K562 (cell line): ENCODE data around the gene KDELR3. TPM values are rescaled to one million over a fixed set of nuclear protein-coding genes. Genes with fewer than 3 reads are reported as not detected.

ENCODE experiments used
- BACH1 ChIP-seq: fragments of 200-800 bp; sonication (Bioruptor generic); IDR thresholded peaks from 2 replicates; pipeline ENCODE4 v1.6.1; 2016; ENCODE audit warnings: missing genetic modification characterization, missing compliant biosample characterization
- BMI1 ChIP-seq: fragments of 150-350 bp; IDR thresholded peaks from 2 replicates; pipeline ENCODE4 v1.6.1; 2014; ENCODE audit warnings: low read length
- CEBPB ChIP-seq: fragments of 450-650 bp; IDR thresholded peaks from 2 replicates; pipeline ENCODE4 v1.6.1; 2016; ENCODE audit warnings: missing genetic modification characterization, missing compliant biosample characterization
- CHD1 ChIP-seq: fragments of 200-600 bp; sonication (generic); IDR thresholded peaks from one replicate; pipeline ENCODE4 v1.6.1; 2012; ENCODE audit warnings: mild to moderate bottlenecking, moderate library complexity, low read length, inconsistent platforms
- CSDE1 ChIP-seq, 2 experiments: fragments of 450-650 bp; IDR thresholded peaks; 2 replicates each; pipeline ENCODE4 v1.6.1; 2016; ENCODE audit warnings: mild to moderate bottlenecking in 1 of 2
- GABPB2 ChIP-seq: fragments of 250-450 bp; sonication (Bioruptor Pico); conservative IDR thresholded peaks from 2 replicates; pipeline ENCODE4 v1.5.1; 2021; ENCODE audit warnings: mild to moderate bottlenecking
- GMEB1 ChIP-seq: fragments of 250-450 bp; sonication (Bioruptor Pico); IDR thresholded peaks from 2 replicates; pipeline ENCODE4 v1.4.0; 2020; ENCODE audit warnings: mild to moderate bottlenecking
- HOXB6 ChIP-seq: fragments of 250-450 bp; sonication (Bioruptor Pico); IDR thresholded peaks from 2 replicates; pipeline ENCODE4 v1.5.1; 2022; ENCODE audit warnings: mild to moderate bottlenecking, borderline replicate concordance
- MCM5 ChIP-seq: fragments of 450-650 bp; IDR thresholded peaks from 2 replicates; pipeline ENCODE4 v1.6.1; 2016; ENCODE audit warnings: low read depth
- PHF20 ChIP-seq: fragments of 450-650 bp; IDR thresholded peaks from 2 replicates; pipeline ENCODE4 v1.6.1; 2018; ENCODE audit not compliant: partially characterized antibody
- PTBP1 ChIP-seq: fragments of 200-400 bp; formaldehyde crosslinking; IDR thresholded peaks from 2 replicates; pipeline ENCODE4 v1.6.1; 2017; ENCODE audit warnings: low read depth, low read length
- SLC30A9 ChIP-seq: fragments of 250-450 bp; sonication (Bioruptor Pico); IDR thresholded peaks from 2 replicates; pipeline ENCODE4 v1.8.0; 2022; ENCODE audit warnings: mild to moderate bottlenecking, moderate library complexity
- SMARCE1 ChIP-seq: fragments of 450-650 bp; IDR thresholded peaks from 2 replicates; pipeline ENCODE4 v1.7.1; 2016; ENCODE audit warnings: mild to moderate bottlenecking
- TAF15 ChIP-seq: fragments of 200-400 bp; formaldehyde crosslinking; IDR thresholded peaks from 2 replicates; pipeline ENCODE4 v1.6.1; 2017; ENCODE audit warnings: mild to moderate bottlenecking, low read depth, low read length, moderate library complexity
- TARDBP ChIP-seq: fragments of 450-650 bp; IDR thresholded peaks from 2 replicates; pipeline ENCODE4 v1.6.1; 2016
- VEZF1 ChIP-seq: fragments of 200-800 bp; sonication (Bioruptor generic); IDR thresholded peaks from 2 replicates; pipeline ENCODE4 v1.6.1; 2017; ENCODE audit warnings: missing genetic modification characterization, missing compliant biosample characterization
- ZC3H11A ChIP-seq: IDR thresholded peaks from 2 replicates; pipeline ENCODE4 v1.6.1; 2012; ENCODE audit warnings: low read depth, low read length, improper control_type of control experiment
- ZFX ChIP-seq: sonication (generic); formaldehyde crosslinking; IDR thresholded peaks from 2 replicates; pipeline ENCODE4 v1.8.0; 2022; ENCODE audit warnings: mild to moderate bottlenecking, missing genetic modification reagents, moderate library complexity
- ZNF174 ChIP-seq: fragments of 250-450 bp; sonication (Bioruptor Pico); IDR thresholded peaks from 2 replicates; pipeline ENCODE4 v1.4.0; 2020; ENCODE audit warnings: mild to moderate bottlenecking
- ZNF512 ChIP-seq: IDR thresholded peaks from 2 replicates; pipeline ENCODE4 v1.6.1; 2016; ENCODE audit warnings: missing genetic modification characterization, missing compliant biosample characterization
- ZNF740 ChIP-seq, 3 experiments: fragments of 200-800 bp in 1 of 3; sonication (Bioruptor generic) in 1 of 3; sonication (generic) in 1 of 3; formaldehyde crosslinking in 1 of 3; IDR thresholded peaks; 2 replicates each; pipeline versions ENCODE4 v1.6.1 to v1.8.0; 2016 to 2022; ENCODE audit warnings: mild to moderate bottlenecking in 2 of 3, missing compliant biosample characterization in 2 of 3, missing genetic modification characterization in 2 of 3, missing genetic modification reagents in 1 of 3
- polyA plus RNA-seq, 8 experiments: library from polyadenylated mRNA; depleted of rRNA in 4 of 8; stranded (reverse) in 5 of 8; unstranded in 3 of 8; fragments of >200 nt; fragmentation: Nextera tagmentation in 2 of 8; fragmentation: Illumina TruSeq in 1 of 8; extraction: Ambion mirVana in 2 of 8; extraction: Trizol in 1 of 8; gene quantifications; 2 replicates each; pipeline versions ENCODE4 v1.2.1 to v1.2.3, GENCODE V29; 2011 to 2014; ENCODE audit warnings: inconsistent platforms in 1 of 8, missing spikeins in 1 of 8
- total RNA-seq, 7 experiments: library from RNA; depleted of rRNA in 6 of 7; stranded (reverse); fragments of >200 nt in 6 of 7; fragmentation: Illumina TruSeq in 2 of 7; extraction: Trizol in 2 of 7; gene quantifications; 2 replicates each; pipeline versions ENCODE4 v1.2.1 to v1.2.3, GENCODE V29; 2011 to 2021; ENCODE audit warnings: low replicate concordance in 1 of 7
- TF ChIP-seq, protein P1 (sequence below): fragments of 250-450 bp; sonication (Bioruptor Pico); IDR thresholded peaks from 2 replicates; pipeline ENCODE4 v1.8.0; 2022; ENCODE audit warnings: moderate library complexity, mild to moderate bottlenecking, inconsistent platforms

The KDELR3 gene
- total and polyA plus RNA-seq, 9 of the 15 experiments (the other 6 are each of a cell fraction or from before 2014, with no cell fraction given) = 7.1 to 44.8 (median 9.6) TPM

DNA sequence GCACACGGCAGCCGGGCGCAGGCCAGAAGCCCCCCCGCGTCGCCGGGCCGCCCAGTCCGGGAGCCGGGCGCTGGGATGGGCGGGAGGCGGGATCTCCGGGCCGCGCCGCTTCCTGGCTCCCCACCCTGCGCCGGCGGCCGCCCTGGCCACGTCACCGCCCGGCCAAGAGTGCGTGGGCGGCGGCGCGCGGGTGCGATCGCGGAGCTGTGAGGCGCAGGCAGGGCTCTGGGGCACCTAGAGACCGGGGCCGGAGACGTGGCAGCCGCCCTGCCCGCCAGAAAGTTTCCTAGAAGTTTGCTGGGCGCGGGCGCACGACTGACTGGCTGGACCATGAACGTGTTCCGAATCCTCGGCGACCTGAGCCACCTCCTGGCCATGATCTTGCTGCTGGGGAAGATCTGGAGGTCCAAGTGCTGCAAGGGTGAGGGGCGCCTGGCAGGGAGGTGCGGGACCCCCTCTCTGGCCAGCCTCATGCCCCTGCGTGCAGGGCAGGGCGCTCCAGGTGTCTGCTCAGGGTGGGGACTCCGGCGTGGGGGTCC is at the start of gene KDELR3 (continued):
- TF ChIP-seq PHF20 (no peak), GMEB1 (CRISPR knock-in tag) (peak; percentile 54), ZFX (peak; percentile 55), CSDE1 (IDR thresholded peaks at IDR 0.05) (no peak), MCM5 (no peak), ZNF174 (CRISPR knock-in tag) (no peak), PTBP1 (no peak), VEZF1 (CRISPR knock-in tag) (peak; percentile 90), ZNF512 (tag) (no peak), GABPB2 (CRISPR knock-in tag) (no peak), CHD1 (peak; percentile 20), SMARCE1 (no peak), TARDBP (no peak), HOXB6 (CRISPR knock-in tag) (no peak), TAF15 (no peak), BMI1 (no peak), ZC3H11A (no peak), SLC30A9 (CRISPR knock-in tag) (no peak), ZNF740 (CRISPR knock-in tag; IDR thresholded peaks at IDR 0.05) (no peak), ZNF740 (tag; IDR thresholded peaks at IDR 0.05) (no peak), CEBPB (tag) (no peak), BACH1 (tag) (no peak)
- TF ChIP-seq, protein P1, sequence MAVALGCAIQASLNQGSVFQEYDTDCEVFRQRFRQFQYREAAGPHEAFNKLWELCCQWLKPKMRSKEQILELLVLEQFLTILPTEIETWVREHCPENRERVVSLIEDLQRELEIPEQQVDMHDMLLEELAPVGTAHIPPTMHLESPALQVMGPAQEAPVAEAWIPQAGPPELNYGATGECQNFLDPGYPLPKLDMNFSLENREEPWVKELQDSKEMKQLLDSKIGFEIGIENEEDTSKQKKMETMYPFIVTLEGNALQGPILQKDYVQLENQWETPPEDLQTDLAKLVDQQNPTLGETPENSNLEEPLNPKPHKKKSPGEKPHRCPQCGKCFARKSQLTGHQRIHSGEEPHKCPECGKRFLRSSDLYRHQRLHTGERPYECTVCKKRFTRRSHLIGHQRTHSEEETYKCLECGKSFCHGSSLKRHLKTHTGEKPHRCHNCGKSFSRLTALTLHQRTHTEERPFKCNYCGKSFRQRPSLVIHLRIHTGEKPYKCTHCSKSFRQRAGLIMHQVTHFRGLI (CRISPR knock-in tag) = no peak
